Loucy (cell line): ENCODE results near the gene QDPR.

Experiments
- H2AFZ ChIP-seq: fragments of 200-600 bp; sonication (generic); 2 replicates; pipeline ENCODE4 v1.6.0; 2016; ENCODE audit warnings: antibody characterized with exemption, mild to moderate bottlenecking, low read length, moderate library complexity
- H3F3A ChIP-seq: fragments of 200-600 bp; 2 replicates; pipeline ENCODE4 v1.6.0; 2016; ENCODE audit warnings: antibody characterized with exemption, low read depth, mild to moderate bottlenecking
- H3K27me3 ChIP-seq: fragments of 200-600 bp; sonication (generic); 2 replicates; pipeline ENCODE4 v1.6.1; 2014; ENCODE audit warnings: low read length, mild to moderate bottlenecking; ENCODE audit not compliant: insufficient read depth, poor library complexity, severe bottlenecking
- H3K36me3 ChIP-seq: fragments of 200-600 bp; sonication (generic); 2 replicates; pipeline ENCODE4 v1.6.1; 2016; ENCODE audit warnings: low read length; ENCODE audit not compliant: insufficient read depth
- H3K4me1 ChIP-seq: fragments of 200-600 bp; sonication (generic); 2 replicates; pipeline ENCODE4 v1.5.1; 2014; ENCODE audit warnings: low read length, mild to moderate bottlenecking; ENCODE audit not compliant: insufficient read depth, poor library complexity, severe bottlenecking
- H3K4me2 ChIP-seq: fragments of 200-600 bp; sonication (generic); 2 replicates; pipeline ENCODE4 v1.6.0; 2014; ENCODE audit warnings: antibody characterized with exemption, low read length, low read depth, mild to moderate bottlenecking; ENCODE audit not compliant: poor library complexity, severe bottlenecking
- H3K4me3 ChIP-seq: fragments of 200-600 bp; sonication (generic); 2 replicates; pipeline ENCODE4 v1.5.1; 2014; ENCODE audit warnings: low read length, mild to moderate bottlenecking, mixed read lengths; ENCODE audit not compliant: poor library complexity, severe bottlenecking
- H3K79me2 ChIP-seq: fragments of 200-600 bp; sonication (generic); 2 replicates; pipeline ENCODE4 v1.6.1; 2014; ENCODE audit warnings: low read length; ENCODE audit not compliant: insufficient read depth
- H3K9ac ChIP-seq: fragments of 200-600 bp; sonication (generic); 2 replicates; pipeline ENCODE4 v1.6.0; 2014; ENCODE audit warnings: mild to moderate bottlenecking, low read depth, low read length, moderate library complexity; ENCODE audit not compliant: poor library complexity, severe bottlenecking
- H3K9me2 ChIP-seq: fragments of 200-600 bp; sonication (generic); replicated peaks from 2 replicates; pipeline ENCODE4 v1.6.1; 2016; ENCODE audit warnings: low read depth, low read length, mixed read lengths
- H3K9me3 ChIP-seq: fragments of 200-600 bp; sonication (generic); 2 replicates; pipeline ENCODE4 v1.6.1; 2014; ENCODE audit warnings: mild to moderate bottlenecking, antibody characterized with exemption, low read length, low read depth; ENCODE audit not compliant: insufficient read depth
- H4K20me1 ChIP-seq: fragments of 200-600 bp; sonication (generic); 2 replicates; pipeline ENCODE4 v1.6.0; 2014; ENCODE audit warnings: antibody characterized with exemption, low read length, mild to moderate bottlenecking; ENCODE audit not compliant: insufficient read depth, poor library complexity, severe bottlenecking
- CTCF ChIP-seq: fragments of 200-600 bp; sonication (generic); conservative IDR thresholded peaks from 2 replicates; pipeline ENCODE4 v1.5.1; 2014; ENCODE audit warnings: mild to moderate bottlenecking, antibody characterized with exemption, low read length
- EZH2phosphoT487 ChIP-seq: fragments of 200-600 bp; IDR thresholded peaks from 2 replicates; pipeline ENCODE4 v1.6.1; 2018; ENCODE audit warnings: antibody characterized with exemption, mild to moderate bottlenecking, moderate library complexity, borderline replicate concordance

Gene QDPR

GRCh38 chr4:17489721-17490120 lies 22.2 kb downstream of the QDPR start:
- H3K4me2 ChIP-seq: no peak overlapping the region
- H3K36me3 ChIP-seq: peaks cover 45% of the 10 kb centered on the region; the same call in 1 of the 2 replicates
- no peak overlapping the region for H2AFZ ChIP-seq

GRCh38 chr4:17489123-17489522 lies 22.8 kb downstream of the QDPR start:
- no peaks in the 10 kb centered on the region for H3F3A ChIP-seq
- no peak overlapping the region for H2AFZ ChIP-seq
- H3K4me3 ChIP-seq: no peak overlapping the region
- H4K20me1 ChIP-seq: peaks cover 7% of the 10 kb centered on the region
- H3K9ac ChIP-seq: no peak overlapping the region
- TF ChIP-seq CTCF (no peak), EZH2phosphoT487 (no peak)
- H3K4me1 ChIP-seq: peaks cover 13% of the 10 kb centered on the region
- H3K9me2 ChIP-seq: no peaks in the 10 kb centered on the region
- H3K4me2 ChIP-seq: no peak overlapping the region
- H3K9me3 ChIP-seq: no peaks in the 10 kb centered on the region
- peaks cover 41% of the 10 kb centered on the region; the same call in 1 of the 2 replicates for H3K36me3 ChIP-seq
- no peaks in the 10 kb centered on the region for H3K27me3 ChIP-seq
- 0 out of 2 replicates have a peak, but pooled peaks cover 4% of the 10 kb centered on the region for H3K79me2 ChIP-seq

More at GRCh38 chr4:17489721-17490120, 22.2 kb downstream of the QDPR start:
- Histone ChIP-seq H3K27me3 (no peaks in the 10 kb centered on the region), H4K20me1 (peaks cover 7% of the 10 kb centered on the region), H3K79me2 (0 out of 2 replicates have a peak, but pooled peaks cover 4% of the 10 kb centered on the region), H3K9me2 (no peaks in the 10 kb centered on the region), H3K4me1 (peaks cover 17% of the 10 kb centered on the region), H3K9ac (no peak overlapping the region), H3F3A (no peaks in the 10 kb centered on the region), H3K4me3 (no peak overlapping the region), H3K9me3 (no peaks in the 10 kb centered on the region)
- TF ChIP-seq EZH2phosphoT487 (no peak), CTCF (no peak)

GRCh38 chr4:17482716-17483115 lies 29.2 kb downstream of the QDPR start:
- Histone ChIP-seq H3K4me2 (no peak overlapping the region), H3K4me3 (no peak overlapping the region), H3F3A (no peaks in the 10 kb centered on the region), H3K9me2 (no peaks in the 10 kb centered on the region), H3K9me3 (no peaks in the 10 kb centered on the region), H2AFZ (no peak overlapping the region), H3K4me1 (no peaks in the 10 kb centered on the region), H3K27me3 (no peaks in the 10 kb centered on the region), H4K20me1 (no peaks in the 10 kb centered on the region), H3K36me3 (peaks cover 16% of the 10 kb centered on the region; the same call in 1 of the 2 replicates), H3K9ac (no peak overlapping the region), H3K79me2 (no peaks in the 10 kb centered on the region)
- TF ChIP-seq EZH2phosphoT487 (no peak), CTCF (no peak)
